ENCODE measurements around the gene KLHDC4.

Gene KLHDC4

GRCh38 chr16:87701505-87701921 is 64.3 kb downstream of the KLHDC4 start:
- DNase-seq (ENCODE audit: extremely low read depth in 1 of 2, low read depth in 1 of 2), result no peak

- no peak for DNase-seq (ENCODE audit: extremely low read depth in 1 of 2, low read depth in 1 of 2)
Observed at GRCh38 chr16:87701078-87701460, 64.7 kb downstream of the KLHDC4 start.

GRCh38 chr16:87700406-87701077 is 65.2 kb downstream of the KLHDC4 start:
- no peak for DNase-seq (ENCODE audit: extremely low read depth in 1 of 2, low read depth in 1 of 2)

- no peak for DNase-seq (ENCODE audit: extremely low read depth in 1 of 2, low read depth in 1 of 2)
Observed at GRCh38 chr16:87698676-87699199, 67.0 kb downstream of the KLHDC4 start.

GRCh38 chr16:87698241-87698640 is 67.5 kb downstream of the KLHDC4 start:
- no peak for DNase-seq (ENCODE audit: extremely low read depth in 1 of 2, low read depth in 1 of 2)

GRCh38 chr16:87697792-87698191 is 68.0 kb downstream of the KLHDC4 start:
- no peak for DNase-seq (ENCODE audit: extremely low read depth in 1 of 2, low read depth in 1 of 2)

GRCh38 chr16:87697256-87697655 is 68.5 kb downstream of the KLHDC4 start:
- no peak for DNase-seq (ENCODE audit: extremely low read depth in 1 of 2, low read depth in 1 of 2)

GRCh38 chr16:87696726-87697125 is 69.1 kb downstream of the KLHDC4 start:
- no peak for DNase-seq (ENCODE audit: extremely low read depth in 1 of 2, low read depth in 1 of 2)

GRCh38 chr16:87695534-87695933 is 70.3 kb downstream of the KLHDC4 start:
- DNase-seq (ENCODE audit: extremely low read depth in 1 of 2, low read depth in 1 of 2), result no peak

GRCh38 chr16:87694441-87695125 is 71.2 kb downstream of the KLHDC4 start:
- no peak for DNase-seq (ENCODE audit: extremely low read depth in 1 of 2, low read depth in 1 of 2)

GRCh38 chr16:87693827-87694226 is 72.0 kb downstream of the KLHDC4 start:
- DNase-seq (ENCODE audit: extremely low read depth in 1 of 2, low read depth in 1 of 2), result no peak

GRCh38 chr16:87692756-87693155 is 73.0 kb downstream of the KLHDC4 start:
- no peak for DNase-seq (ENCODE audit: extremely low read depth in 1 of 2, low read depth in 1 of 2)

- no peak for DNase-seq (ENCODE audit: extremely low read depth in 1 of 2, low read depth in 1 of 2)
Observed at GRCh38 chr16:87692176-87692575, 73.6 kb downstream of the KLHDC4 start.

GRCh38 chr16:87691686-87692079 is 74.1 kb downstream of the KLHDC4 start:
- DNase-seq (ENCODE audit: extremely low read depth in 1 of 2, low read depth in 1 of 2), result no peak

- no peak for DNase-seq (ENCODE audit: extremely low read depth in 1 of 2, low read depth in 1 of 2)
Observed at GRCh38 chr16:87690911-87691685, 74.7 kb downstream of the KLHDC4 start.

GRCh38 chr16:87689956-87690465 is 75.8 kb downstream of the KLHDC4 start:
- DNase-seq (ENCODE audit: extremely low read depth in 1 of 2, low read depth in 1 of 2), result no peak

GRCh38 chr16:87688876-87689815 is 76.6 kb downstream of the KLHDC4 start:
- no peak for DNase-seq (ENCODE audit: extremely low read depth in 1 of 2, low read depth in 1 of 2)

GRCh38 chr16:87687998-87688529 is 77.7 kb downstream of the KLHDC4 start:
- no peak for DNase-seq (ENCODE audit: extremely low read depth in 1 of 2, low read depth in 1 of 2)

- DNase-seq (ENCODE audit: extremely low read depth in 1 of 2, low read depth in 1 of 2), result no peak
Observed at GRCh38 chr16:87687126-87687910, 78.5 kb downstream of the KLHDC4 start.

All from activated CD8-positive, alpha-beta memory T cell treated with anti-CD3 and anti-CD28 coated beads for 1 hour (primary cell).